GM12878 (cell line): ENCODE results near the gene HID1. TPM values are rescaled to one million over a fixed set of nuclear protein-coding genes. Genes with fewer than 3 reads are reported as not detected.

Experiments used
- ATAC-seq: fragments of 200-7000 bp; cut with Tn5 transposase; 3 replicates; pipeline ENCODE4 v1.9.1; 2020; ENCODE audit warnings: mild to moderate bottlenecking, moderate library complexity
- BruUV-seq: library from RNA; stranded (reverse); fragments of 400-500 nt; replicated peaks from 2 replicates; lab custom pipeline; 2021; lab: Mats Ljungman, UMichigan
- CTCF ChIA-PET: fragments of 300-600 bp; sonication (Branson Sonifier 250); formaldehyde crosslinking; extraction: SDS; loops from one replicate; lab custom pipeline; 2021; ENCODE audit warnings: inconsistent platforms; lab: Yijun Ruan, JAX
- POLR2A ChIA-PET: fragments of 350-600 bp; formaldehyde crosslinking; extraction: SDS; loops from one replicate; lab custom pipeline; 2021; ENCODE audit warnings: inconsistent platforms; lab: Charles Lee
- RAD21 ChIA-PET: fragments of 300-600 bp; sonication (Branson Sonifier 250); formaldehyde crosslinking; loops from one replicate; lab custom pipeline; 2023; ENCODE audit warnings: antibody characterized with exemption; ENCODE audit not compliant: unreplicated experiment; lab: Charles Lee
- SMC1A ChIA-PET: fragments of 300-600 bp; sonication (Branson Sonifier 250); formaldehyde crosslinking; loops from one replicate; lab custom pipeline; 2023; ENCODE audit not compliant: unreplicated experiment, uncharacterized antibody; lab: Charles Lee
- DNase-seq: peaks from one replicate; pipeline ENCODE4 v3.0.0-alpha.2; 2011; ENCODE audit warnings: low read depth, low spot score
- FAIRE-seq: peaks from 3 replicates; lab custom pipeline; 2011; peaks lifted over from hg19 to GRCh38; lab: Jason Lieb, UNC
- H2AFZ ChIP-seq: 2 replicates; pipeline ENCODE4 v1.6.0; 2011; ENCODE audit warnings: low read depth, low read length, control low read depth; ENCODE audit not compliant: control insufficient read depth
- H3K27ac ChIP-seq: 2 replicates; pipeline ENCODE4 v1.5.1; 2011; ENCODE audit warnings: control low read depth; ENCODE audit not compliant: control insufficient read depth, insufficient read depth
- H3K27me3 ChIP-seq, 2 experiments: replicated peaks in 1 of 2; 2 replicates each; pipeline versions ENCODE4 v1.6.0 to v1.6.1; 2011; ENCODE audit warnings: low read length in 1 of 2; ENCODE audit not compliant: control insufficient read depth in 2 of 2, insufficient read depth in 2 of 2
- H3K36me3 ChIP-seq, 2 experiments: 2 replicates each; pipeline ENCODE4 v1.5.1; 2011; ENCODE audit warnings: low read length in 1 of 2; ENCODE audit not compliant: control insufficient read depth in 2 of 2, insufficient read depth in 2 of 2
- H3K4me1 ChIP-seq: 2 replicates; pipeline ENCODE4 v1.6.1; 2011; ENCODE audit warnings: mild to moderate bottlenecking, low read length, moderate library complexity, mixed read lengths; ENCODE audit not compliant: control insufficient read depth, insufficient read depth
- H3K4me2 ChIP-seq: 2 replicates; pipeline ENCODE4 v1.6.0; 2011; ENCODE audit warnings: control low read depth; ENCODE audit not compliant: control insufficient read depth, insufficient read depth
- H3K4me3 ChIP-seq: fragments of 200-600 bp; sonication (generic); 2 replicates; pipeline ENCODE4 v1.5.1; 2016
- H3K79me2 ChIP-seq: 2 replicates; pipeline ENCODE4 v1.6.0; 2011; ENCODE audit warnings: low read length; ENCODE audit not compliant: control insufficient read depth, insufficient read depth
- H3K9ac ChIP-seq: 2 replicates; pipeline ENCODE4 v1.8.0; 2011; ENCODE audit warnings: low read length, control low read depth, mixed read lengths; ENCODE audit not compliant: control insufficient read depth, insufficient read depth
- H3K9me3 ChIP-seq: replicated peaks from 3 replicates; pipeline ENCODE4 v1.5.1; 2011; ENCODE audit warnings: mild to moderate bottlenecking, low read length; ENCODE audit not compliant: control insufficient read depth, insufficient read depth
- H4K20me1 ChIP-seq: 2 replicates; pipeline ENCODE4 v1.6.0; 2011; ENCODE audit not compliant: control insufficient read depth, insufficient read depth
- DPF2 ChIP-seq: fragments of 450-650 bp; IDR thresholded peaks from 2 replicates; pipeline ENCODE4 v1.6.1; 2017; ENCODE audit warnings: mild to moderate bottlenecking
- ETV6 ChIP-seq, 2 experiments: fragments of 450-650 bp in 1 of 2; IDR thresholded peaks in 1 of 2; conservative IDR thresholded peaks in 1 of 2; 2 replicates each; pipeline ENCODE4 v1.6.1; 2014; ENCODE audit warnings: antibody characterized with exemption in 1 of 2, borderline replicate concordance in 1 of 2, low read depth in 1 of 2, mild to moderate bottlenecking in 1 of 2, moderate library complexity in 1 of 2
- EZH2 ChIP-seq: IDR thresholded peaks from 2 replicates; pipeline ENCODE4 v1.6.1; 2012; ENCODE audit warnings: low read depth, mild to moderate bottlenecking, control low read depth, inconsistent platforms, low read length, borderline replicate concordance; ENCODE audit not compliant: control insufficient read depth
- NFIC ChIP-seq: IDR thresholded peaks from 2 replicates; pipeline ENCODE4 v1.6.1; 2012; ENCODE audit warnings: low read depth, mild to moderate bottlenecking, inconsistent platforms, low read length, moderate library complexity
- RAD51 ChIP-seq: fragments of 450-650 bp; IDR thresholded peaks from 2 replicates; pipeline ENCODE4 v1.6.1; 2016; ENCODE audit warnings: moderate library complexity, mild to moderate bottlenecking, inconsistent platforms
- ZNF207 ChIP-seq: fragments of 450-650 bp; IDR thresholded peaks from 2 replicates; pipeline ENCODE4 v1.6.1; 2014; ENCODE audit warnings: antibody characterized with exemption, mild to moderate bottlenecking, borderline replicate concordance
- WGBS: methylation state at CpG from one replicate; pipeline ENCODE4 v1.1.6; 2016; ENCODE audit warnings: low lambda C conversion rate; ENCODE audit not compliant: insufficient replicate concordance, insufficient coverage; ENCODE audit errors: missing lambda C conversion rate; 5-methylcytosine and 5-hydroxymethylcytosine counted together
- in situ Hi-C: fragments of 300-500 bp; cut with MboI; formaldehyde crosslinking; loops from 9 replicates; pipeline ENCODE4 v1.14.3; 2018; ENCODE audit warnings: mixed read lengths
- intact Hi-C: fragments of 100-400 bp; cut with micrococcal nuclease; formaldehyde crosslinking; loops from one replicate; pipeline ENCODE4 v1.14.2; 2022; ENCODE audit not compliant: unreplicated experiment
- polyA plus RNA-seq, 11 experiments: library from polyadenylated mRNA; depleted of rRNA in 4 of 11; unstranded in 6 of 11; stranded (reverse) in 5 of 11; fragments of >200 nt; fragmentation: Nextera tagmentation in 4 of 11; fragmentation: Illumina TruSeq in 1 of 11; extraction: Ambion mirVana in 4 of 11; extraction: Trizol in 1 of 11; gene quantifications; 1 replicate in 1 of 11; 2 replicates in 10 of 11; pipeline versions ENCODE4 v1.2.1 to v1.2.3, GENCODE V29; 2011 to 2016; ENCODE audit warnings: inconsistent platforms in 2 of 11, missing spikeins in 2 of 11, low read depth in 1 of 11
- total RNA-seq, 4 experiments: library from RNA; depleted of rRNA in 3 of 4; stranded (reverse); fragments of >200 nt in 3 of 4; fragmentation: Illumina TruSeq in 1 of 4; extraction: Trizol in 1 of 4; gene quantifications; 2 replicates each; pipeline versions ENCODE4 v1.2.1 to v1.2.3, GENCODE V29; 2013 to 2021
- TF ChIP-seq, protein P1 (sequence below): IDR thresholded peaks from 2 replicates; pipeline ENCODE4 v1.6.1; 2012; ENCODE audit warnings: mild to moderate bottlenecking, low read depth, low read length
- TF ChIP-seq, protein P2 (sequence below): fragments of 450-650 bp; IDR thresholded peaks from 2 replicates; pipeline ENCODE4 v1.6.1; 2016; ENCODE audit warnings: mild to moderate bottlenecking, moderate library complexity, borderline replicate concordance

The HID1 gene
- total and polyA plus RNA-seq, 10 of the 15 experiments (the other 5 are each of a cell fraction or from before 2014, with no cell fraction given), result 0.04 to 0.77 (median 0.32) TPM; not detected in 2

DNA sequence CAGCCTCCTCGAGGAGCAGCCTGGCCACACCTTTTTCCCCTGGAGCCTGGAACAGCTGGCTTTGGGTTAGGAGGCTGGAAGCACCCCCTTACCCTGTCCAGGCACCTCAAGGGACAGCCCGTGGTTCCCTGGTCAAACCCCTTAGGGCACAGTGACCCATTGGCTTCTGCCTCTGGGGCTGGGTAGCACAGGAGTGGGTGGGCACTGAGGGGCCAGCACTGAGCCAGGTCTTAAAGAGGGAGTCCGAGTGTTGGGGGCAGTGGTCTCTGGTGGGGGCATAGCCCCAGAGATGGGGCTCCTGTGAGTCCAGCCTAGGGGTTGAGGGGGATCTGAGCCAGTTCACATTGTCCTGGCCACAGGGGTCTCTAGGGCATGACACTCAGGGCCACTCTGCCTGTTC, 21.5 kb downstream of the HID1 start:
- Histone ChIP-seq H3K27me3 (no peaks in the 10 kb centered on the region), H4K20me1 (no peaks in the 10 kb centered on the region), H3K9ac (no peak overlapping the region), H2AFZ (no peak overlapping the region), H3K4me1 (no peaks in the 10 kb centered on the region; the same call in 1 of the 2 replicates), H3K4me3 (no peak overlapping the region), H3K79me2 (no peaks in the 10 kb centered on the region), H3K36me3 (no peaks in the 10 kb centered on the region), H3K9me3 (no peaks in the 10 kb centered on the region; the same call in 2 of the 3 replicates), H3K4me2 (no peak overlapping the region), H3K27ac (no peak overlapping the region)
- WGBS, result 0% methylated on average over 3 of the region's 3 CpGs
- no peak for FAIRE-seq
- in situ Hi-C loops (no loop called here), intact Hi-C loops (no loop called here)
- ATAC-seq, result no peak
- DNase-seq, result no peak
- no TSS peak for BruUV-seq
- RAD21 ChIA-PET, result interaction anchor here (1.3 kb wide), 1 partner anchor 10 kb away, joined by 4 read pairs; no protein-coding TSS in a partner anchor
- SMC1A ChIA-PET, result no interaction called here
- TF ChIP-seq ETV6 (conservative IDR thresholded peaks at IDR 0.05 in 1 of 2, IDR thresholded peaks at IDR 0.05 in 1 of 2; ENCODE audit: borderline replicate concordance in 1 of 2, low read depth in 1 of 2), result no peak
- CTCF ChIA-PET, result interaction anchor here (3.5 to 13.8 kb wide), 2 partner anchors 10 to 27 kb away, joined by 19 to 274 read pairs; partner anchors contain the start of genes OTOP2 and USH1G
- POLR2A ChIA-PET, result no interaction called here

DNA sequence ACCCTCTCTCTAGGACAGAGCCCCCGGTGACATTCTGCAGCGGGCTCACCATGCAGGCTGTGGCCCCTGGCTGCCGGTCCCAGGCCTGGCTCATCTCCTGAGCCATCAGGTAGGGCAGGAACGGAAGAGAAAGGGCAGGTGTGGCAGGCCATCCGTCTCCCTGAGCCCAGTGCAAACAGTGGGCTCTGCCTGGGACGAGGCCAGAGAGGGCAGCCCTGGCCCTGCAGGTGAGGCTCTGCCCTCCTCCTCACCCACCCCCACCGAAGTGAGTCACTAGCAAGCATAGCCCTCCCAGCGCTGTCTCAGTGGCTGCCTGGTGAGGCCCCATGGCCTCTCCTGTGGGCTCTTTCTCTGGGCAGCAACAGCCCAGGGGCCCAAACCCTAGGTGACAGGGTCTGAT, 22.4 kb downstream of the HID1 start:
- intact Hi-C loops, result no loop called here
- Histone ChIP-seq H3K36me3 (no peaks in the 10 kb centered on the region), H4K20me1 (no peaks in the 10 kb centered on the region), H3K4me3 (no peak overlapping the region), H3K79me2 (no peaks in the 10 kb centered on the region), H3K27me3 (no peaks in the 10 kb centered on the region), H3K9ac (no peak overlapping the region), H2AFZ (no peak overlapping the region), H3K4me2 (no peak overlapping the region), H3K27ac (no peak overlapping the region), H3K4me1 (peaks cover 4% of the 10 kb centered on the region; the same call in 1 of the 2 replicates), H3K9me3 (no peaks in the 10 kb centered on the region)
- BruUV-seq, result no TSS peak
- RAD21 ChIA-PET, result no interaction called here
- DNase-seq (no peak), FAIRE-seq (no peak), ATAC-seq (no peak)
- POLR2A ChIA-PET, result no interaction called here
- CTCF ChIA-PET, result interaction anchor here (3.4 to 13.8 kb wide), 2 partner anchors 11 to 26 kb away, joined by 21 to 274 read pairs; partner anchors contain the start of genes OTOP2 and USH1G
- in situ Hi-C loops, result no loop called here
- SMC1A ChIA-PET, result interaction anchor here (0.9 to 1.6 kb wide), 2 partner anchors 25 to 77 kb away, joined by 3 read pairs; partner anchors contain the start of gene FDXR
- 58% methylated on average over 8 of the region's 8 CpGs for WGBS
- TF ChIP-seq EZH2, result no peak
- TF ChIP-seq ZNF207, result no peak
- TF ChIP-seq DPF2, result no peak
- no peak for TF ChIP-seq NFIC
- TF ChIP-seq, protein P1, sequence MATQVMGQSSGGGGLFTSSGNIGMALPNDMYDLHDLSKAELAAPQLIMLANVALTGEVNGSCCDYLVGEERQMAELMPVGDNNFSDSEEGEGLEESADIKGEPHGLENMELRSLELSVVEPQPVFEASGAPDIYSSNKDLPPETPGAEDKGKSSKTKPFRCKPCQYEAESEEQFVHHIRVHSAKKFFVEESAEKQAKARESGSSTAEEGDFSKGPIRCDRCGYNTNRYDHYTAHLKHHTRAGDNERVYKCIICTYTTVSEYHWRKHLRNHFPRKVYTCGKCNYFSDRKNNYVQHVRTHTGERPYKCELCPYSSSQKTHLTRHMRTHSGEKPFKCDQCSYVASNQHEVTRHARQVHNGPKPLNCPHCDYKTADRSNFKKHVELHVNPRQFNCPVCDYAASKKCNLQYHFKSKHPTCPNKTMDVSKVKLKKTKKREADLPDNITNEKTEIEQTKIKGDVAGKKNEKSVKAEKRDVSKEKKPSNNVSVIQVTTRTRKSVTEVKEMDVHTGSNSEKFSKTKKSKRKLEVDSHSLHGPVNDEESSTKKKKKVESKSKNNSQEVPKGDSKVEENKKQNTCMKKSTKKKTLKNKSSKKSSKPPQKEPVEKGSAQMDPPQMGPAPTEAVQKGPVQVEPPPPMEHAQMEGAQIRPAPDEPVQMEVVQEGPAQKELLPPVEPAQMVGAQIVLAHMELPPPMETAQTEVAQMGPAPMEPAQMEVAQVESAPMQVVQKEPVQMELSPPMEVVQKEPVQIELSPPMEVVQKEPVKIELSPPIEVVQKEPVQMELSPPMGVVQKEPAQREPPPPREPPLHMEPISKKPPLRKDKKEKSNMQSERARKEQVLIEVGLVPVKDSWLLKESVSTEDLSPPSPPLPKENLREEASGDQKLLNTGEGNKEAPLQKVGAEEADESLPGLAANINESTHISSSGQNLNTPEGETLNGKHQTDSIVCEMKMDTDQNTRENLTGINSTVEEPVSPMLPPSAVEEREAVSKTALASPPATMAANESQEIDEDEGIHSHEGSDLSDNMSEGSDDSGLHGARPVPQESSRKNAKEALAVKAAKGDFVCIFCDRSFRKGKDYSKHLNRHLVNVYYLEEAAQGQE, result no peak
- TF ChIP-seq RAD51, result no peak
- TF ChIP-seq, protein P2, sequence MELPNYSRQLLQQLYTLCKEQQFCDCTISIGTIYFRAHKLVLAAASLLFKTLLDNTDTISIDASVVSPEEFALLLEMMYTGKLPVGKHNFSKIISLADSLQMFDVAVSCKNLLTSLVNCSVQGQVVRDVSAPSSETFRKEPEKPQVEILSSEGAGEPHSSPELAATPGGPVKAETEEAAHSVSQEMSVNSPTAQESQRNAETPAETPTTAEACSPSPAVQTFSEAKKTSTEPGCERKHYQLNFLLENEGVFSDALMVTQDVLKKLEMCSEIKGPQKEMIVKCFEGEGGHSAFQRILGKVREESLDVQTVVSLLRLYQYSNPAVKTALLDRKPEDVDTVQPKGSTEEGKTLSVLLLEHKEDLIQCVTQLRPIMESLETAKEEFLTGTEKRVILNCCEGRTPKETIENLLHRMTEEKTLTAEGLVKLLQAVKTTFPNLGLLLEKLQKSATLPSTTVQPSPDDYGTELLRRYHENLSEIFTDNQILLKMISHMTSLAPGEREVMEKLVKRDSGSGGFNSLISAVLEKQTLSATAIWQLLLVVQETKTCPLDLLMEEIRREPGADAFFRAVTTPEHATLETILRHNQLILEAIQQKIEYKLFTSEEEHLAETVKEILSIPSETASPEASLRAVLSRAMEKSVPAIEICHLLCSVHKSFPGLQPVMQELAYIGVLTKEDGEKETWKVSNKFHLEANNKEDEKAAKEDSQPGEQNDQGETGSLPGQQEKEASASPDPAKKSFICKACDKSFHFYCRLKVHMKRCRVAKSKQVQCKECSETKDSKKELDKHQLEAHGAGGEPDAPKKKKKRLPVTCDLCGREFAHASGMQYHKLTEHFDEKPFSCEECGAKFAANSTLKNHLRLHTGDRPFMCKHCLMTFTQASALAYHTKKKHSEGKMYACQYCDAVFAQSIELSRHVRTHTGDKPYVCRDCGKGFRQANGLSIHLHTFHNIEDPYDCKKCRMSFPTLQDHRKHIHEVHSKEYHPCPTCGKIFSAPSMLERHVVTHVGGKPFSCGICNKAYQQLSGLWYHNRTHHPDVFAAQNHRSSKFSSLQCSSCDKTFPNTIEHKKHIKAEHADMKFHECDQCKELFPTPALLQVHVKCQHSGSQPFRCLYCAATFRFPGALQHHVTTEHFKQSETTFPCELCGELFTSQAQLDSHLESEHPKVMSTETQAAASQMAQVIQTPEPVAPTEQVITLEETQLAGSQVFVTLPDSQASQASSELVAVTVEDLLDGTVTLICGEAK, result no peak
